Peyer's patch (tissue), 4 donors: Measurements from ENCODE around the gene PRR27. TPM values are rescaled to one million over a fixed set of nuclear protein-coding genes. Genes with fewer than 3 reads are reported as not detected.

Experiments
- DNase-seq, 3 donors: peaks; one replicate each; pipeline ENCODE4 v3.0.0-alpha.2; 2017 to 2019
- H3K27ac ChIP-seq, 4 donors: fragments of 200-600 bp; sonication (generic); one replicate each; pipeline ENCODE4 v1.5.1; 2016 to 2019
- H3K27me3 ChIP-seq, 2 donors: fragments of 200-600 bp; sonication (generic); one replicate each; pipeline ENCODE4 v1.5.1; 2019
- H3K36me3 ChIP-seq, 3 donors: fragments of 200-600 bp; sonication (generic); one replicate each; pipeline ENCODE4 v1.5.1; 2016 to 2019
- H3K4me1 ChIP-seq, 4 donors: fragments of 200-600 bp; sonication (generic); one replicate each; pipeline ENCODE4 v1.5.1; 2016 to 2019
- H3K4me3 ChIP-seq, 4 donors: fragments of 200-600 bp; sonication (generic); 1 replicate in 3 of 4; 2 replicates in 1 of 4; pipeline ENCODE4 v1.5.1; 2016 to 2019; ENCODE audit warnings: mild to moderate bottlenecking in 1 of 4
- H3K9me3 ChIP-seq, 4 donors: fragments of 200-600 bp; sonication (generic); one replicate each; pipeline ENCODE4 v1.5.1; 2016 to 2019; ENCODE audit warnings: mild to moderate bottlenecking in 1 of 4
- CTCF ChIP-seq, 6 experiments: fragments of 450-650 bp in 4 of 6; fragments of 200-600 bp in 2 of 6; sonication (generic) in 1 of 6; IDR thresholded peaks; one replicate each; pipeline ENCODE4 v1.5.1; 2017 to 2019; ENCODE audit warnings: antibody characterized with exemption in 6 of 6, mild to moderate bottlenecking in 3 of 6, moderate library complexity in 1 of 6
- POLR2A ChIP-seq, 2 donors: fragments of 450-650 bp; IDR thresholded peaks; one replicate each; pipeline ENCODE4 v1.5.1; 2017; ENCODE audit warnings: antibody characterized with exemption in 2 of 2, mild to moderate bottlenecking in 2 of 2, moderate library complexity in 2 of 2
- total RNA-seq, 4 donors: library from RNA; depleted of rRNA; stranded (reverse); fragments of >200 nt; gene quantifications; one replicate each; pipeline ENCODE4 v1.1.0, GENCODE V29; 2016

PRR27 gene
- total RNA-seq, 4 donors from 2014 or later: not detected

- DNase-seq: no peak
- Histone ChIP-seq H3K9me3 (no peaks in the 10 kb centered on the region), H3K27ac (no peak overlapping the region), H3K4me3 (no peak overlapping the region), H3K36me3 (no peaks in the 10 kb centered on the region), H3K4me1 (no peaks in the 10 kb centered on the region), H3K27me3 (no peaks in the 10 kb centered on the region)
- no peak for TF ChIP-seq POLR2A (IDR thresholded peaks at IDR 0.05)
- TF ChIP-seq CTCF (IDR thresholded peaks at IDR 0.05): no peak
These were observed 25.8 kb downstream of the PRR27 start for GRCh38 chr4:70179811-70180210.

GRCh38 chr4:70181864-70182263 is 27.8 kb downstream of the PRR27 start:
- Histone ChIP-seq H3K27ac (no peak overlapping the region), H3K36me3 (no peaks in the 10 kb centered on the region), H3K4me1 (no peaks in the 10 kb centered on the region), H3K27me3 (no peaks in the 10 kb centered on the region), H3K9me3 (no peaks in the 10 kb centered on the region), H3K4me3 (no peak overlapping the region)
- TF ChIP-seq CTCF (IDR thresholded peaks at IDR 0.05) (no peak), POLR2A (IDR thresholded peaks at IDR 0.05) (no peak)
- DNase-seq: no peak

DNA sequence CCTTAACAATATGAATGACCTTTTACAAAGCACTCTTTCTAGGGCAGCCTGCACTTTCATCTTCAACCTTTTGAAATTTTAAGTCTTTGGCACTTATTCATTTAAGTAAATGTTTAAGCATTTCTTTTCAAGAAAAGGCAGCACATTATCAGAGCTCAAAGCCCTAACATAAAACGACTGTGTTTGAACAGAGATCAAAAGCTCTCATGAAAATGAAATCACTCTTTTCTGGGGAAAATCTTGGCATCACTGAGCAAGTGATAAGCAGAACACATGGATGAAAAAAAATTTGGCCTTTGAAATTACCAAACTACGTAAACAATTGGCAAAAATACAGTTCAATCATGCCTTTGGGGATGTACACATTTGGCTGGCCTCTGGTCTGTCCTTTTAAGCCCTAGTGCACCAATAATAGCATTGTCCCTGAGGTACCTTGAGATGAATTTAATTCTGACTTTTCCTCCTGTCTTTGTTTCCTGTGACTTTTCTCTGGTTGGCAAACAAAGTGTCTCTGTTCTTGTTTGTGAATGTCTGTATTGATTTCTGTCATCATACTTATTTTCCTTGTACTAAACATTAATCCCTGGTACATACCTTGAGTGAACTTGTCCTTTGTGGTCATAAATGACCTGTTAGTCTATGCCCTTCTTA is 28.6 kb downstream of the PRR27 start:
- no peak overlapping the region for H3K4me3 ChIP-seq
- H3K27ac ChIP-seq: no peak overlapping the region
- no peaks in the 10 kb centered on the region for H3K27me3 ChIP-seq
- H3K36me3 ChIP-seq: no peaks in the 10 kb centered on the region
- no peaks in the 10 kb centered on the region for H3K4me1 ChIP-seq
- H3K9me3 ChIP-seq: no peaks in the 10 kb centered on the region
- no peak for DNase-seq
- TF ChIP-seq CTCF (IDR thresholded peaks at IDR 0.05): no peak
- no peak for TF ChIP-seq POLR2A (IDR thresholded peaks at IDR 0.05)

GRCh38 chr4:70183168-70183939 is 29.3 kb downstream of the PRR27 start:
- no peaks in the 10 kb centered on the region for H3K4me1 ChIP-seq
- no peaks in the 10 kb centered on the region for H3K27me3 ChIP-seq
- no peak for TF ChIP-seq POLR2A (IDR thresholded peaks at IDR 0.05)
- TF ChIP-seq CTCF (IDR thresholded peaks at IDR 0.05): peak in 4 of 6 experiments; percentile 29 to 55 (median 52)
- no peaks in the 10 kb centered on the region for H3K9me3 ChIP-seq
- H3K4me3 ChIP-seq: no peak overlapping the region
- DNase-seq: peak in 1 of 3 donors; percentile 45
- no peaks in the 10 kb centered on the region for H3K36me3 ChIP-seq
- no peak overlapping the region for H3K27ac ChIP-seq

DNA sequence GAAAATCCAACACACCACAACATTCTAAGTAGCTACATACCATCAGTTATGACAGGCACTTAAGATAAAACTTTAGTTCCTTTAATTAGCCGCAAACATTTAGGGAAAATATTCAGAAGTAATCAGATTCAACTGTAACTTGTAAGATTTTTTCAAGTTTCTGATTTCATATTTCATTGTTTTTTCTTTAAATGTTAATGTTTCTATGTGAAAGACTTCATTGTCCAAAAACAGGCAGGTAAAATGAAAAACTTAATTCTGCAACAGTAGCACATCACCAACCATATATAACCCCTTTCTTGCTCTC is 29.9 kb downstream of the PRR27 start:
- Histone ChIP-seq H3K27me3 (no peaks in the 10 kb centered on the region), H3K4me3 (no peak overlapping the region), H3K27ac (no peak overlapping the region), H3K4me1 (no peaks in the 10 kb centered on the region), H3K36me3 (no peaks in the 10 kb centered on the region), H3K9me3 (no peaks in the 10 kb centered on the region)
- DNase-seq: no peak
- TF ChIP-seq CTCF (IDR thresholded peaks at IDR 0.05) (no peak), POLR2A (IDR thresholded peaks at IDR 0.05) (no peak)
